ENCODE data around the gene KRTAP17-1.

KRTAP17-1 gene

DNA sequence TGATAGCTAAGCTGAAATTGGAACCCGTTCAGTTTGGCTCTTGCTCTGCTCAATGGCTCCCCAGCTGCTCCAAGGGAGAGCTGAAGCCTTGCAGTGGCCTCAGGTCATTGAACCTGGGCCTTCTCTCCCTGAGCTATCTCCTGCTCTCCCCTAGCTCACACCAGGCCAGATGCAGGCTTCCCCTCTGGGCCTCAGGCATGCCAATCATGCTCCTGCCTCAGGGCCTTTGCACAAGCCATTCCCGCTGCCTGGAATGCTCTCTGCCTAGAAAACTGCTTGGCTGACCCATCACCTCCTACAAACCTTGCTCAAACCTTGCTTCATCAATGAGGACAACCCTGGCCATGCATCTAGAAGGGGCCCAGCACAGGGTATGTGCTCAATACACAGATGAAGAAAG is 16.7 kb upstream of the KRTAP17-1 start:
- no peak for DNase-seq

GRCh38 chr17:41331606-41332005 is 16.1 kb upstream of the KRTAP17-1 start:
- DNase-seq, result no peak

- peak; percentile 64 for DNase-seq
Measured at GRCh38 chr17:41329279-41329948, 13.9 kb upstream of the KRTAP17-1 start.

DNA sequence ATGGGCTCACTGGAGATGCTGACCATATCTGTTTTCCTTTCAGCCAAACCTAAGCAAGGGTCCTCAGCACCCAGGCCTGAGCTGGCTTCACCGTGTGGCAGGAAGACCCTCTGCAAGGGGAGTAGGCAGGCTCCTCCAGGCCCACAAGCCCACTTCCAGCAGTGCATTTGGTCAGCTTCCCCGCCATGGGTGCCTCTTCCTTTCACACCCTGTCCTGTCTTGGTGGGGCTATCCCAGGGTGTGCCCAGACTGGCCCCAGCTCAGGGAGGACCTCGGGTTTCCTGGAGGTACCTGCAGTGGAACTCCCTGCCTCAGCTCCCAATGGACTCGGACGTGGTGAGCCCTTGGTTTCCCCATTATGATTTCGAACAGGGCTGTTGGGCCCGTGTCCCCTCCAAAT is 12.7 kb upstream of the KRTAP17-1 start:
- DNase-seq, result no peak

DNA sequence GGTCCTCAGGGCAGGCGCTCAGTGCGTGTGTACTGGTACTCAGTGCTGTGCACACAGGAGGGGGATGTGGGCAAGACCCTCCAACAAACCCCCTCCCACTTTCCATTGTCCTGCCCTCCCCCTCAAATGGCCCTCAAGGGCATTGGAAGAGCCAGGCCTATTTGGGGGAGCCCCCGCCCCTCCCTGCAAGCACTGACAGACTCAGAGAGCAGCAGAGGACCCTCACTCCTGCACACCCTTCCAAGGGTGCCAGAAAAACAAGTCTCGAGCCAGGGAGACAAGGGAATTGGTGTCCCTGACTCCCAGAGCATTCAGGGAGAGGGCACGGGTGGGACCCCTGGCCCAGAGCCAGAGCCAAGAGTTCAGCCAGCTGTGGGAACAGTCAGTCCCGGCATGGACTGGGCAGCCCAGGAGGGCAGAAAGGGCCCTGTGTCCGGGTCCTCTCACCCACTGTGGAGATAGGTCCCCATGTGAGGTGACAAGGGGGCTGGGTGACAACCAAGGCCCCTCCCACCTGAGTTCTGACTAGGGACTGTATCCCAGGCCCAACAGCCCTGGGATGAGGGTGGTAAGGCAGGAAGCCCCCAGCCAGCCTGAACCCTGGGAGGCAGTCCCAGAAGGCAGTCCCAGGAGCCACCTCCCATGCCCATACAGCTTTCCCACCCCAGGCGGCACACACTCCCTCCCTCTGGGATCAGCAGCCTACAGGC is 12.1 kb upstream of the KRTAP17-1 start:
- DNase-seq, result peak; percentile 56

- DNase-seq, result peak; percentile 58
Measured at GRCh38 chr17:41326173-41327145, 10.9 kb upstream of the KRTAP17-1 start.

GRCh38 chr17:41325611-41326010 is 10.1 kb upstream of the KRTAP17-1 start:
- DNase-seq, result no peak

DNA sequence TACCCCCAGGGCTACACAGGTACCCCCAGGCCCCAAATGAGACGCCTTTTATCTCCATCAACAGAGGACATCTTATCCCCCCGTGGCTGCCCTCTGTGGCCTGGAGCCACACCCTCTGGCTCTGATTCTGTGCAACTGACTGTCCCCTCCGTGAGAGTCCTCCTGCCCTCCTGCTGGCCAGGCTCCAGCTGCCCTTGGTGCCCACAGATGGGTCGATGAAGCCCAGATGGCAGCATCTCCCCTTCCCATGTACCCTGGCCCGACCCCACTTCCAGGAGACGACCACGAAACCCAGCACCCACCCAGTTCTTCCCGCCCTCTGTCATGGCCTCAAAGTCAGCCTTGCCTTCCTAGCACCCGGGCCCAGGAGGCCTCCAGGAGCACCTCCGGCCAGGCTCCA is 9.6 kb upstream of the KRTAP17-1 start:
- DNase-seq, result peak; percentile 52

- peak; percentile 59 for DNase-seq
Measured at GRCh38 chr17:41324180-41325075, 8.9 kb upstream of the KRTAP17-1 start.

DNA sequence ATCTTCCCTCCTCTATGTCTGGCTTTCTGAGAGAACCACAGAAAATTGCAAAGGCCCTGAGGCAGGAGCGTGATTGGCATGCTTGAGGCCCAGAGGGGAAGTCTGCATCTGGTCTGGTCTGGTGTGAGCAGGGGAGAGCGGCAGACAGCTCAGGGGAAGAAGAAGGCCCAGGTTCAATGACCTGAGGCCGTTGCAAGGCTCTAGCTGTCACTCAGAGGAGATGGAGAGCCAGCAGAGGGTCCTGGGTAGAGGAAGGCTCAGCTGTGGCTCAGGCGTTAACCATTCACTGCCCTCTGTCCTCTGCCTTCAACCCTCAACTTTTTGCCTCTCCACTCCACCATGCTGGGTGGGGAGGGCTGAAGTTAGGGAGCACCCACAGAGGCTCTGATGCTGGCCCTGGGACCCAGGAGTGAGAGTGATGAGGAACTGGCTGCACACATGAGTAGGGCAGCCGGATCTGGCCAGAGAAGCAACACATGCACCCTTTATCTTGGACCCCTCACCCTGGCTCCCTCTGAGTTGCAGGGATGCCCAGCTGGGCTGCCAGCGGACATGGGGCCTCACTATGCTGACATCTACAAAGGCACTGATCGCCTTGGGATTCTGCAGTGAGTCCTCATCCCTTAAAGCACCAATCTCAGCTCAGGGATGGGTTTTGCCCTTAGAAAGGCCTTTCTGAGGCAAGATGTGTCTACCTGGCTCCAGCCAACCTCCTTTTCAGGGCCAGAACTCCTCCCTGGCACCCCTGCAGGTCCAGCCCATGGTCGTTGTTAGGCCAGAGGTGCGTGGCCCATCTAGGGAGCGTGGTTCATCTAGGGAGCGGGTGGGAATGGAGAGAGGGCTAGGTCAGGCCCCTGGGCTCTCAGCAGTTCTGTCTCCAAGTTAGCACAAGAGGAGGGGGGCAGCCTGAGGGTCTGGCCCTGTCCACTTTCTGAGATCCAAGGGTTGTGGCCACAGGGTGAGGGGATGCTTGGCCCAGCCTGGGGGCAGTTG is 7.7 kb upstream of the KRTAP17-1 start:
- peak; percentile 51 for DNase-seq

DNA sequence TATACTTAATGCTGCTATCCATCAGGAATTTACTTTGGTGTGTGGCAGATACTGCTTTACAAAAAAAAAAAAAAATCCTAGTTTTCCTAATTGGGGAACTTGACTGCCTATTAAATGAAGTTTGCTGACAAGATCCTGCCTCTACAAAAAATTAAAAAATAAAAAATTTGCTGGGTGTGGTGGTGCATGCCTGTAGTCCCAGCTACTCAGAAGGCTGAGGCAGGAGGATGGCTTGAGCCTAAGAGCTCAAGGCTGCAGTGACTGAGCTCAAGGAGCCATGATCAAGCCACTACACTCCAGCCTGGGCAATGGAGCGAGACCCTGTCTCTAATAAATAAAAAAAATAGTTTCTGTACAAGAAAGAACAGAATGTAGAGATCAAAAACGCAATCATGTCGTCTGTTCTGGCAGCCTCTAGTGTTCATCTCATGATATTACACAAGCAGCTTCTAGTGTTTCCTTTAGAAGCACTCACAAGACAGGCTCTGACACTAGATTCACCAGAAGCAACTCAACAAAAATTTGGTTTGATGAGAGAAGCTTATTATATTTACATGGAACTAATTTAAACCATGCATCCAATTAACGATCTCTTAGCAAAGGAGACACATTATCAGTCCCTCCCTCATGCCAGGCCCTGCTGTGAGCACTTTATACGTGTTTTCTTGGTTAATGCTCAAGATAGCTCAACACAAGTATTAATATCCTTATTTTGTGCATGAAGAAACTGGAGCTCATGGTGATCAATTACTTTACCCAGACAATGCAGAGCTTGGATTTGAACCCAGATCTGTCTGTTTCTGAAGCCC is 6.8 kb upstream of the KRTAP17-1 start:
- DNase-seq, result peak; percentile 56

DNA sequence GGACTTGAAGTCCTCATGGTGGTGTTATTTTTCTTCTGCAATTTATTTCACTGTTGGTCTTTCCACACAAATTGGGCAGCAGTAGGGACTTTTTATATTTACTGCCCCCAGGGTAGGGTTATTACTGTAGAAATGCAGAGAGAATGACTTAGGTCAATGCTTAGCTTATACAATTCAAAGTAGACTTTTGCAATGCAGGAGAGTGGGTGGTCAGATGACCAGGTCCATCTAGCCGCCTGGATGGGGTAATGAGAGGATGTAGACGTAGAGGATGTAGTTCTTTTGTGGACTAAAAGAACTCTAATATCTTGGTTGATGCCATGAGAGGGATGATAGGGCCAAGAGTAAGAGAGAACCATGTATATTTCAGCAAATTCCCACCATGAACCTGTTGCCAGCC is 2.7 kb upstream of the KRTAP17-1 start:
- no peak for DNase-seq

GRCh38 chr17:41315814-41316445 is 420 bp upstream of the KRTAP17-1 start:
- no peak for DNase-seq

DNA sequence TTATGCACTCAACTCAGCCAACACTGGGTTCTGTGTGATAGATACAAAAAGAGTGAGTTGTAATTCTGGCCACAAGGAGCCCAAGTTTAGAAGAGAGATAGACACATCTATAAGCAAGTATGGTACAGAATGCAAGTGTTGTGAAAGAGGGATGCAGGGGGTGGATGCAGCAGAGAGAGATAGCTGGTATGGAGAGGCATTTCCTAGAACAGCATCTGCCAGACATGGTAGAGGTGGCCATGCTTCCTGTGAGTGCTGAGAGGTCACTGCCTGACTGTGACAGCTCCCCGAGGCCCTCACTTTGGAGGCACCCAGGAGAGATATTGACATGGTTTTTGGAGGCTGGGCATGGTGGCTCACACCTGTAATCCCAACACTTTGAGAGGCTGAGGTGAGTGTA is 4.4 kb downstream of the KRTAP17-1 start:
- no peak for DNase-seq

DNA sequence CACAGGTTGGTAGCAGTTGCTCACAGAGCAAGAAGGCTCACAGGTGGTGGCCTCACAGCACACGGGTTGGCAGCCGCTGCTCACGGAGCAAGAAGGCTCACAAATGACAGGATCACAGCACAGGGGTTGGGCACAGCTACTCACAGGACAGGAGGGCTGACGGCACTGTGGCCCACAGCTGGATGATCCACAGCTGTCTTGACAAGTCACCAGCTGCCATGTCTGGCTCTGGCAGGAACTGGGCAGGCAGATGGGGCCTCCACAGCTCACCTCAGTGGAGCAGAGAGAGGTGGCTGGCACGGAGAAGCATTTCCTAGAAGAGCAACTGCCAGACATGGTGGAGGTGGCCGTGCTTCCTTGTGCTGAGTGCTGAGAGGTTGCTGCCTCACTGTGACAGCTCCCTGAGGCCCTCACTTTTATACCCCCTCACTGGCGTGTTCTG is 6.6 kb downstream of the KRTAP17-1 start, which contains the start of gene KRTAP16-1:
KRTAP16-1 (minus strand) TSS at position 392 of the 442 bp plus-strand sequence; CDS start at position 336, 56 bp downstream.
- peak; percentile 76 for DNase-seq

GRCh38 chr17:41308251-41308917 is 7.1 kb downstream of the KRTAP17-1 start:
- peak; percentile 79 for DNase-seq

DNA sequence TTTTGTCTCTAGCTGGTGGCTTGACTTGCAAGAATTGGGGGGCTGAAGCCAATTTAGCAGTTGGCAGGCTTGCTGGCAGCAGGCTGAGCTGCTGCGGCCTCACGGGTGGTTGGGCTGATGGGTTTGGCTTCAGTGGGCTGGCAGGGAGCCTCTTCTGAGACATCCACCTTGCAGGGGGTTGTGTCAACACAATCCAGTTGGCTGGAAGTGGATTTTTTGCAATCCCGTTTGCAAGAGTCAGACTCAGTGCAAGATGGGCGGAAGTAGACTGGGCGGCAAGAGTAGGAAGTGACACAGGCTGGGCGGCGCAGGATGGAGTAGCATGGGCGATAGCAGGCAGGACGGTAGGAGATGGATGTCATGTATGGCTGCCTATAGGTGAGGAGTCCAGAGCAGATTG is 7.9 kb downstream of the KRTAP17-1 start:
- DNase-seq, result no peak

- DNase-seq, result no peak
Measured at GRCh38 chr17:41304091-41304490, 11.4 kb downstream of the KRTAP17-1 start.

DNA sequence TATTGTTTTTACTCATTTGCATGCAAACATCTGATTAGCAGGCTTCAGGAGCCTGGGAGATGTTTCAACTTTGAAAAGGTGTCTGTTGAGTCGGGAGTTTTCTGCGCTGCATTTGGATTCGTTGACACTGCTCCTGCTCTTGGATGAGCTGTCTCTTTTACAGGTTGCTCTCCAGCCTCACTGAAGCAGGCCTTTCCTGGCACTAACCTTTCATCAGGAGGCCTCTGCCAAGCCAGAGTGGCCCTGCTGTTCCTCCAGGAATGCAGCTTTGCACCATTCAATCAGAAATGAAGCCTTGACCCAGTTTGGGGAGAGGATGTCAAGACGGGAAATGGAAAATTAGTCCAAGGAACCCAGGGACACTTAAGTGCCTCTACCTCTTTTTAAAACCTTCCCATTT is 12.5 kb downstream of the KRTAP17-1 start:
- DNase-seq, result no peak

Data from activated CD8-positive, alpha-beta memory T cell treated with anti-CD3 and anti-CD28 coated beads for 24 hours (primary cell).